ENCODE measurements around the gene LRMDA. TPM values are rescaled to one million over a fixed set of nuclear protein-coding genes. Genes with fewer than 3 reads are reported as not detected.

The LRMDA gene
- total RNA-seq, 1 donor from 2014 or later = not detected

DNA sequence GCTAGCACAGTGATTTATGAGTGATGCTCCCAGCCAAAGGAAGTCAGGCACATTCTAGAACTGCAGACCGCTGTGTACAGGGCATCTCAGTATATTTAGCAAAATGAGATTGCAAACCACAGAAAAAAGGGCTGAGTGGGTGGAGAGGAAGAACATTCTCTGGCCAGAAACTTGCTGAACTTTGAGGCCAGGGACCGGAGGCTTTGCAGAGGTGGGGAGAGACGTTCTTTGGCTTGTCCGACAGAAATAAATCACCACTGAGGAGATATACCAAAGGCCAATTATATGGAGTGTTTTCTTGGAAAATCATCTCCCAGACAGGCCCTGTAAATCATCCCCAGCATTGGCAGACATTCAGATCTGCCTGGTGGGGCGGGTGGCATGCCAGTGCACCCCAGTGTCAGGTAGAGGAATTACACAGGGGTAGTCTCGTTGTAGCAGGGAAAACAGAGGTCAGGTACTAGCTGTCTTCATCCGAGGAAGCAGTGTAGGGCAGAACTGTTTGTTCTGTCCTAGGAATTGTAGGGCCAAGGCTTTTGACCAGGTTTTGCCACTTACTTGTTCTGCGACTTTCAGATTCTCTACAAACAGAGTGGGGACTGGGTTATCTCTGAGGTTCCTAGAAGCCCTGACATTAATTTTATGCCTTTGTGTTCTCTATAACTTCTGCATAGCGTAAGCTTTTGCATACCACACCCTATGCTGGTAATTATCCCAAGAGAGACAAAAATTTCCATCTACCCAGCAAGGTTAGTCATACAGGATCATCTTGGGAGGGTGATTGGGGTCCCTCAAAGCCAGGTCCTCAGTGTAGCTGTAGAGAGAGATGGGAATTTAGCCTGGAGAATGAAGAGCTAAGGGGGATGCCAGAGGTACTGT lies 655.6 kb downstream of the LRMDA start:
- DNase-seq (no peak), ATAC-seq (ENCODE audit: low read depth) (no peak)
- intact Hi-C loops (cut with micrococcal nuclease) = no loop called here
- Mint-ChIP-seq H3K36me3 (ENCODE audit: low read depth) (no peaks in the 10 kb centered on the region), H3K27me3 (no peaks in the 10 kb centered on the region), H3K4me3 (no peak overlapping the region), H3K4me1 (no peaks in the 10 kb centered on the region), H3K9me3 (no peaks in the 10 kb centered on the region), H3K27ac (no peak overlapping the region)
- ChIA-PET POLR2A (no interaction called here), CTCF (no interaction called here)
- TF ChIP-seq, protein P1, sequence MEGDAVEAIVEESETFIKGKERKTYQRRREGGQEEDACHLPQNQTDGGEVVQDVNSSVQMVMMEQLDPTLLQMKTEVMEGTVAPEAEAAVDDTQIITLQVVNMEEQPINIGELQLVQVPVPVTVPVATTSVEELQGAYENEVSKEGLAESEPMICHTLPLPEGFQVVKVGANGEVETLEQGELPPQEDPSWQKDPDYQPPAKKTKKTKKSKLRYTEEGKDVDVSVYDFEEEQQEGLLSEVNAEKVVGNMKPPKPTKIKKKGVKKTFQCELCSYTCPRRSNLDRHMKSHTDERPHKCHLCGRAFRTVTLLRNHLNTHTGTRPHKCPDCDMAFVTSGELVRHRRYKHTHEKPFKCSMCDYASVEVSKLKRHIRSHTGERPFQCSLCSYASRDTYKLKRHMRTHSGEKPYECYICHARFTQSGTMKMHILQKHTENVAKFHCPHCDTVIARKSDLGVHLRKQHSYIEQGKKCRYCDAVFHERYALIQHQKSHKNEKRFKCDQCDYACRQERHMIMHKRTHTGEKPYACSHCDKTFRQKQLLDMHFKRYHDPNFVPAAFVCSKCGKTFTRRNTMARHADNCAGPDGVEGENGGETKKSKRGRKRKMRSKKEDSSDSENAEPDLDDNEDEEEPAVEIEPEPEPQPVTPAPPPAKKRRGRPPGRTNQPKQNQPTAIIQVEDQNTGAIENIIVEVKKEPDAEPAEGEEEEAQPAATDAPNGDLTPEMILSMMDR (IDR thresholded peaks at IDR 0.05) = no peak

DNA sequence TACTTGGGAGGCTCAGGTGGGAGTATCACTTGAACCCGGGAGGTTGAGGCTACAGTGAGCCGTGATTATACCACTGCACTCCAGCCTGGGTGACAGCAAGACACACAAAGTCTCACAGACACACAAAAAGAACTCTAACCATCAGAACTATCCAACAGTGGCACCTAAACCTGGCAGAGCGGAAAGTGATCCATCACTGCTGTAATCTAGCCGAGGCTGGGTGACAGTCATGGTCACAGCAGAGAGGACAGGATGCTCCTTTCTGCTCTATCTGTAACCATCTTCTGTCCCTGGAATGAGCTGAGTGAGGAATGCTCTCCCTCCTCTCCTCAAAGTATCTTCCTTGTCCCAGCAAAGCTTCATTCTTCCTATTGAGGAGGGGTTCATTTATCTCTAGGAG lies 656.6 kb downstream of the LRMDA start:
- intact Hi-C loops (cut with micrococcal nuclease) = no loop called here
- TF ChIP-seq, protein P1 (IDR thresholded peaks at IDR 0.05) = no peak
- CTCF ChIA-PET = no interaction called here
- ATAC-seq (ENCODE audit: low read depth) = no peak
- H3K4me3 Mint-ChIP-seq = no peak overlapping the region
- no peaks in the 10 kb centered on the region for H3K36me3 Mint-ChIP-seq (ENCODE audit: low read depth)
- H3K4me1 Mint-ChIP-seq = no peaks in the 10 kb centered on the region
- POLR2A ChIA-PET = no interaction called here
- H3K27me3 Mint-ChIP-seq = no peaks in the 10 kb centered on the region
- DNase-seq = no peak
- H3K9me3 Mint-ChIP-seq = no peaks in the 10 kb centered on the region
- H3K27ac Mint-ChIP-seq = no peak overlapping the region

DNA sequence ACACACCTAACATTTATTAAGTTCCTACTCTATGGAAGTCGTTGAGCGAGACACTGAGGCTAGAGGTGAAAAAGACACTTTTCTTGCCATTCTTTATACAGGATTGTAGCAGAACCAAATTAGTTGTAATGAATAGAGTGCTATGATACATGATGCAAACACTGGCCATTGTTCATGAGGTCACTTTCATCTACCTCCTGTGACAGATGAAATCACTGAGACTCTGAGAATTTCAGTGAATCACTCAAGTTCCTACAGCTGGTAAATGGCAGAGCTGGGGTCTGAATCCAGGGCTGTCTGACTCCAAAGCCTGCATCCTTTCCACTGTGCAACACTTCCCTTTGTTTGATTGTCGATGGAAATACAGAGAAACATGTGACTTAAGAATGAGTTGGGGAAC lies 657.6 kb downstream of the LRMDA start:
- no peaks in the 10 kb centered on the region for H3K36me3 Mint-ChIP-seq (ENCODE audit: low read depth)
- no peaks in the 10 kb centered on the region for H3K27me3 Mint-ChIP-seq
- ChIA-PET CTCF (no interaction called here), POLR2A (no interaction called here)
- DNase-seq = no peak
- intact Hi-C loops (cut with micrococcal nuclease) = no loop called here
- no peak overlapping the region for H3K27ac Mint-ChIP-seq
- no peaks in the 10 kb centered on the region for H3K4me1 Mint-ChIP-seq
- no peaks in the 10 kb centered on the region for H3K9me3 Mint-ChIP-seq
- no peak overlapping the region for H3K4me3 Mint-ChIP-seq
- ATAC-seq (ENCODE audit: low read depth) = no peak
- TF ChIP-seq, protein P1 (IDR thresholded peaks at IDR 0.05) = no peak

DNA sequence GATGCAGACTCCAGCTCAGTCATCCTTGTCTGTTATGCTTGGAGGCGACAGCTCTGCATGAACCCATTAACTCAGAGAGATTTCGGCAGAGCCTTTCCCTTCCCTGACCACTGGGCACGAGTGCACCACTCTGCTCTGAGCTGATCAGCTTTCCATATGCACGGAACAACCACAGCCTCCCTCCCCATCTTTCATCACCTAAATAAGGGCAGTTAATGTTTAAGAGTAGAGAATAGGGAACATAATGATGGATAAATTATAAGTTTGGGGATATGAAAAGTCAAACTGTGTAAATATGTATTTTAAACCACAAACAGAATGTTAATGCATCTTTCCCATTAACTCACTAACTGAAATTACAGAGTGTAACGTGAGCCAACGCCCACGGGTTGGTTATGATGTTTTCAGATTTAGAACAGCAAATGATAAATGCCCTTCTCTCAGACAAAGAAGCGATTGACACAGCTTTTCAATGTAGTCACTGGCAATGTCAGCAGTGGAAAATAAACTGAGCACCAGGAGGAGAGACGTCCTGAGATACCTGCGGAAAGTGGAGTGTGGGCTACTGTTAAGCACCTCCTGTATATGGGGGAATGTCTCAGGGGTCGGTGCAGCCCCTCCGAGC lies 658.2 kb downstream of the LRMDA start:
- Mint-ChIP-seq H3K27ac (no peak overlapping the region), H3K4me3 (no peak overlapping the region), H3K27me3 (no peaks in the 10 kb centered on the region), H3K36me3 (ENCODE audit: low read depth) (no peaks in the 10 kb centered on the region), H3K9me3 (no peaks in the 10 kb centered on the region), H3K4me1 (no peaks in the 10 kb centered on the region)
- ChIA-PET CTCF (no interaction called here), POLR2A (no interaction called here)
- intact Hi-C loops (cut with micrococcal nuclease) = no loop called here
- DNase-seq (no peak), ATAC-seq (ENCODE audit: low read depth) (no peak)
- TF ChIP-seq, protein P1 (IDR thresholded peaks at IDR 0.05) = no peak

DNA sequence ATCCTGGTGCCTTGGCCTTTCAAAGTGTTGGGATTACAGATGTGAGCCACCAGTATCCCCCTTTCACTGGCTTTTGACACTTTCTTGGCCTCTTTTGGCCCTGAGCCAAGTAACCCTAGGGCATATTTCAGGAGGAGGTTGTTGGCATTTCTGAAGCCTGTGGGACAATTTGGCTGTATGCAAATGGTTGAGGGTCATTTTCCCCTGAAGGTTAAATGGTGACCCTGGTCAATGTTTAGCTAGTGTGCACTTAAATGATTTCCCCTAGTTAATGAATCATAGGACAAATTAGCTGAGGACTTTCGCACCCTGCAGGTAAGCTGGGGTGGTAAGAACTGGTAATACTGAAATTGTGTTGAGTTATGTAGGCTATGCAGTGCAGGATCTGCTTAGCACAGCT lies 660.5 kb downstream of the LRMDA start:
- POLR2A ChIA-PET = no interaction called here
- Mint-ChIP-seq H3K36me3 (ENCODE audit: low read depth) (no peaks in the 10 kb centered on the region), H3K27me3 (no peaks in the 10 kb centered on the region), H3K27ac (no peak overlapping the region), H3K4me3 (no peak overlapping the region), H3K4me1 (no peaks in the 10 kb centered on the region), H3K9me3 (no peaks in the 10 kb centered on the region)
- DNase-seq = no peak
- intact Hi-C loops (cut with micrococcal nuclease) = no loop called here
- no peak for ATAC-seq (ENCODE audit: low read depth)
- CTCF ChIA-PET = no interaction called here
- TF ChIP-seq, protein P1 (IDR thresholded peaks at IDR 0.05) = no peak

All from activated B cell treated with CpG ODN at 0.5 μM for 24 hours (primary cell).